ENCODE results near the gene FFAR2.
A peak's percentile ranks its signal among the peaks of the same experiment; 100 is the strongest.
"Not testable (repeated sequence)": the region's sequence is repeated elsewhere in the genome, so short reads cannot be mapped to it uniquely, and the experiment has no call there.

Gene FFAR2

DNA sequence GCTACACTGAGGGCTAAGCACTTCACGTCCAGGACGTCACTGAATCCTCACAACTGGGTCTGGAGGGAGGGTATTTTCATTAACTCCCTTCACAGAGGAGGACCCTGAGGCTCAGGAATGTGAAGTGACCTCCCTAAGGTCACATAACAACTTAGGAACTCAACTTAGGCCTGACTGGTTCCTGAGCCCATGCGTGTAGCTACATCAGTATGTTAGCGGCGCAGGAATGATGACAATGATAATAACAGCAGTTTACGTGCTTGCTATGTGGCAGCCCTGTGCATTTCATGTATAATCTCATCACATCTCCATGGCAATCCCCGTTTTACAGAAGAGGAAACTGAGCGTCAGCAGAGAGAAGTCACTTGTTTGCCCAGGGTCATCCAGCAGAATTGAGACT, 23.9 kb downstream of the FFAR2 start:
- TF ChIP-seq, protein P1, sequence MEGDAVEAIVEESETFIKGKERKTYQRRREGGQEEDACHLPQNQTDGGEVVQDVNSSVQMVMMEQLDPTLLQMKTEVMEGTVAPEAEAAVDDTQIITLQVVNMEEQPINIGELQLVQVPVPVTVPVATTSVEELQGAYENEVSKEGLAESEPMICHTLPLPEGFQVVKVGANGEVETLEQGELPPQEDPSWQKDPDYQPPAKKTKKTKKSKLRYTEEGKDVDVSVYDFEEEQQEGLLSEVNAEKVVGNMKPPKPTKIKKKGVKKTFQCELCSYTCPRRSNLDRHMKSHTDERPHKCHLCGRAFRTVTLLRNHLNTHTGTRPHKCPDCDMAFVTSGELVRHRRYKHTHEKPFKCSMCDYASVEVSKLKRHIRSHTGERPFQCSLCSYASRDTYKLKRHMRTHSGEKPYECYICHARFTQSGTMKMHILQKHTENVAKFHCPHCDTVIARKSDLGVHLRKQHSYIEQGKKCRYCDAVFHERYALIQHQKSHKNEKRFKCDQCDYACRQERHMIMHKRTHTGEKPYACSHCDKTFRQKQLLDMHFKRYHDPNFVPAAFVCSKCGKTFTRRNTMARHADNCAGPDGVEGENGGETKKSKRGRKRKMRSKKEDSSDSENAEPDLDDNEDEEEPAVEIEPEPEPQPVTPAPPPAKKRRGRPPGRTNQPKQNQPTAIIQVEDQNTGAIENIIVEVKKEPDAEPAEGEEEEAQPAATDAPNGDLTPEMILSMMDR (IDR thresholded peaks at IDR 0.05; ENCODE audit: low read depth, low read length, missing control alignments), result no peak
- no peak for DNase-seq (ENCODE audit: extremely low read depth, low read depth)
- H3K4me3 ChIP-seq (replicated peaks; ENCODE audit: low read depth, low read length), result no peak overlapping the region

GRCh38 chr19:35474104-35474503, 26.0 kb downstream of the FFAR2 start:
- TF ChIP-seq, protein P1 (IDR thresholded peaks at IDR 0.05; ENCODE audit: low read depth, low read length, missing control alignments), result no peak
- H3K4me3 ChIP-seq (replicated peaks; ENCODE audit: low read depth, low read length), result no peak overlapping the region
- no peak for DNase-seq (ENCODE audit: extremely low read depth, low read depth)

GRCh38 chr19:35474594-35474993, 26.5 kb downstream of the FFAR2 start:
- H3K4me3 ChIP-seq (replicated peaks; ENCODE audit: low read depth, low read length); DNase-seq (ENCODE audit: extremely low read depth, low read depth): not testable (repeated sequence)

DNA sequence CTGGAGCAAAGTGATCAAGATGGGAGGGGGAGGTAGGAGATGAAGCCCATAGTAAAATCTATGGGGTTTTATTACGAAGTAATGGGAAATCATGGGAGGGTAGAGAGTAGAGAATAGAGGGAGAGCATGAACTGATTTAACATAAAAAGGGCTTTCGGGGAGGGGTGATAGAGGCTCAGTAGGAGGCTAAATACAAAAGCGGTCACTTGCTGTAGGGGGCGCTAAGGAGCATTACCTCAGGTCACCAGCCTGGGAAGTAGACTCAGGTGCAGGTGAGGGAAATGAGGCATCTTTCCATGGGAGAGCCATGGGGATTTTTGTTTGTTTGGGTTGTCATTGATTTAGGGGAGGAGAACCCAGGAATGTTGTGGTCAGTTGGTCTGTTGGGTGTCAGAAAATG, 28.1 kb downstream of the FFAR2 start:
- DNase-seq (ENCODE audit: extremely low read depth, low read depth), result no peak
- TF ChIP-seq, protein P1 (IDR thresholded peaks at IDR 0.05; ENCODE audit: low read depth, low read length, missing control alignments), result peak; percentile 34

GRCh38 chr19:35478794-35479677, 31.0 kb downstream of the FFAR2 start:
- TF ChIP-seq, protein P1 (IDR thresholded peaks at IDR 0.05; ENCODE audit: low read depth, low read length, missing control alignments), result no peak
- no peak for DNase-seq (ENCODE audit: extremely low read depth, low read depth)
- H3K4me3 ChIP-seq (replicated peaks; ENCODE audit: low read depth, low read length), result no peak overlapping the region

More for the DNA sequence above, 28.1 kb downstream of the FFAR2 start:
- no peak overlapping the region for H3K4me3 ChIP-seq (replicated peaks; ENCODE audit: low read depth, low read length)

GRCh38 chr19:35483089-35483488, 35.0 kb downstream of the FFAR2 start:
- TF ChIP-seq, protein P1 (IDR thresholded peaks at IDR 0.05; ENCODE audit: low read depth, low read length, missing control alignments), result no peak
- no peak overlapping the region for H3K4me3 ChIP-seq (replicated peaks; ENCODE audit: low read depth, low read length)
- DNase-seq (ENCODE audit: extremely low read depth, low read depth), result no peak

- H3K4me3 ChIP-seq (replicated peaks; ENCODE audit: low read depth, low read length), result no peak overlapping the region
- DNase-seq (ENCODE audit: extremely low read depth, low read depth), result no peak
- TF ChIP-seq, protein P1 (IDR thresholded peaks at IDR 0.05; ENCODE audit: low read depth, low read length, missing control alignments), result no peak
Observed at GRCh38 chr19:35484252-35485036, 36.4 kb downstream of the FFAR2 start.

All from HFF-Myc (cell line).